ENCODE measurements around the gene SLIT3. TPM values are rescaled to one million over a fixed set of nuclear protein-coding genes. Genes with fewer than 3 reads are reported as not detected.

Gene SLIT3
- total RNA-seq, 4 donors from 2014 or later: 6.8 to 23.1 (median 13.3) TPM

GRCh38 chr5:169101966-169102365 is 199.0 kb downstream of the SLIT3 start:
- Histone ChIP-seq H3K27ac (no peak overlapping the region), H3K4me1 (no peaks in the 10 kb centered on the region), H3K4me3 (no peak overlapping the region), H3K9me3 (no peaks in the 10 kb centered on the region), H3K36me3 (no peaks in the 10 kb centered on the region), H3K27me3 (no peaks in the 10 kb centered on the region)
- DNase-seq: no peak
- no peak for TF ChIP-seq POLR2A (IDR thresholded peaks at IDR 0.05)
- TF ChIP-seq, protein P1, sequence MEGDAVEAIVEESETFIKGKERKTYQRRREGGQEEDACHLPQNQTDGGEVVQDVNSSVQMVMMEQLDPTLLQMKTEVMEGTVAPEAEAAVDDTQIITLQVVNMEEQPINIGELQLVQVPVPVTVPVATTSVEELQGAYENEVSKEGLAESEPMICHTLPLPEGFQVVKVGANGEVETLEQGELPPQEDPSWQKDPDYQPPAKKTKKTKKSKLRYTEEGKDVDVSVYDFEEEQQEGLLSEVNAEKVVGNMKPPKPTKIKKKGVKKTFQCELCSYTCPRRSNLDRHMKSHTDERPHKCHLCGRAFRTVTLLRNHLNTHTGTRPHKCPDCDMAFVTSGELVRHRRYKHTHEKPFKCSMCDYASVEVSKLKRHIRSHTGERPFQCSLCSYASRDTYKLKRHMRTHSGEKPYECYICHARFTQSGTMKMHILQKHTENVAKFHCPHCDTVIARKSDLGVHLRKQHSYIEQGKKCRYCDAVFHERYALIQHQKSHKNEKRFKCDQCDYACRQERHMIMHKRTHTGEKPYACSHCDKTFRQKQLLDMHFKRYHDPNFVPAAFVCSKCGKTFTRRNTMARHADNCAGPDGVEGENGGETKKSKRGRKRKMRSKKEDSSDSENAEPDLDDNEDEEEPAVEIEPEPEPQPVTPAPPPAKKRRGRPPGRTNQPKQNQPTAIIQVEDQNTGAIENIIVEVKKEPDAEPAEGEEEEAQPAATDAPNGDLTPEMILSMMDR (IDR thresholded peaks at IDR 0.05): no peak

DNA sequence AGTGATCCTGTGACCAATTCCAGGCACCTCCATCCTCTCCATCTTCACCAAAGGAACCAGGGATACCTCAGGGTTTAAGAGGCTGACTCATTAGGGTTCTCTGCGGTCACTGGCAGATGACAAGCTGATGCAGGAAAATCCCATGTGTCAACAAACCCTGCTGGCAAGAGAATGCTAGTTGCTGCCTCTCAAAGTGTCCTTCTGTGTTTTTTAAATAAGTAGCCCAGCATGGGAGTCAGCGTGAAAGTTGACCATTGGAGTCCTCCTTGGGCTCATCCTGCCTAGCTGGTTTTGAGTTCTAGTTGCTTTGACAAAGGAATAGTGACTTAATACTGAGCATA is 200.2 kb downstream of the SLIT3 start:
- DNase-seq: no peak
- H3K36me3 ChIP-seq: no peaks in the 10 kb centered on the region
- TF ChIP-seq, protein P1 (IDR thresholded peaks at IDR 0.05): no peak
- TF ChIP-seq POLR2A (IDR thresholded peaks at IDR 0.05): no peak
- no peak overlapping the region for H3K27ac ChIP-seq
- no peaks in the 10 kb centered on the region for H3K27me3 ChIP-seq
- no peak overlapping the region for H3K4me3 ChIP-seq
- no peaks in the 10 kb centered on the region for H3K9me3 ChIP-seq
- no peaks in the 10 kb centered on the region for H3K4me1 ChIP-seq

GRCh38 chr5:169099801-169100734 is 200.9 kb downstream of the SLIT3 start:
- no peak overlapping the region for H3K27ac ChIP-seq
- no peaks in the 10 kb centered on the region for H3K36me3 ChIP-seq
- H3K27me3 ChIP-seq: no peaks in the 10 kb centered on the region
- no peaks in the 10 kb centered on the region for H3K4me1 ChIP-seq
- H3K4me3 ChIP-seq: no peak overlapping the region
- TF ChIP-seq POLR2A (IDR thresholded peaks at IDR 0.05): no peak
- TF ChIP-seq, protein P1 (IDR thresholded peaks at IDR 0.05): no peak
- H3K9me3 ChIP-seq: no peaks in the 10 kb centered on the region
- no peak for DNase-seq

GRCh38 chr5:169098331-169099121 is 202.4 kb downstream of the SLIT3 start:
- TF ChIP-seq, protein P1 (IDR thresholded peaks at IDR 0.05): no peak
- no peak for TF ChIP-seq POLR2A (IDR thresholded peaks at IDR 0.05)
- Histone ChIP-seq H3K27me3 (no peaks in the 10 kb centered on the region), H3K4me3 (no peak overlapping the region), H3K27ac (no peak overlapping the region), H3K4me1 (no peaks in the 10 kb centered on the region), H3K36me3 (no peaks in the 10 kb centered on the region), H3K9me3 (no peaks in the 10 kb centered on the region)
- no peak for DNase-seq

GRCh38 chr5:169097374-169098326 is 203.3 kb downstream of the SLIT3 start:
- TF ChIP-seq, protein P1 (IDR thresholded peaks at IDR 0.05): no peak
- TF ChIP-seq POLR2A (IDR thresholded peaks at IDR 0.05): no peak
- H3K4me3 ChIP-seq: no peak overlapping the region
- H3K4me1 ChIP-seq: no peaks in the 10 kb centered on the region
- DNase-seq: no peak
- no peaks in the 10 kb centered on the region for H3K9me3 ChIP-seq
- H3K27me3 ChIP-seq: no peaks in the 10 kb centered on the region
- H3K27ac ChIP-seq: no peak overlapping the region
- no peaks in the 10 kb centered on the region for H3K36me3 ChIP-seq

Measured in Peyer's patch (tissue), 4 donors.